ENCODE measurements around the gene SPSB4. TPM values are rescaled to one million over a fixed set of nuclear protein-coding genes. Genes with fewer than 3 reads are reported as not detected.

SPSB4 gene
- total and polyA plus RNA-seq, 2 of the 8 experiments (the other 6 are each of a cell fraction or from before 2014, with no cell fraction given): 15.1 to 17.2 TPM

GRCh38 chr3:141057946-141058800 lies 7.0 kb downstream of the SPSB4 start:
- H3K9ac ChIP-seq (replicated peaks in 1 of 4; ENCODE audit: extremely low read depth in 1 of 4, low read depth in 3 of 4, low read length in 3 of 4): no peak overlapping the region
- H3K79me2 ChIP-seq (ENCODE audit: control insufficient read depth in 1 of 2, insufficient read depth in 2 of 2, low read length in 2 of 2): peaks cover 0 to 35% of the 10 kb centered on the region in 2 experiments; a peak in 2 of 4 replicates
- H3K14ac ChIP-seq (ENCODE audit: insufficient read length): no peak overlapping the region
- H3K4ac ChIP-seq (replicated peaks; ENCODE audit: insufficient read length, low read depth, low read length): no peak overlapping the region
- no peak overlapping the region for H3K27ac ChIP-seq (ENCODE audit: low read depth, low read length)
- H3K4me1 ChIP-seq (replicated peaks in 1 of 4; ENCODE audit: control insufficient read depth in 3 of 4, insufficient read depth in 4 of 4, low read length in 3 of 4): no peaks in the 10 kb centered on the region; a peak in 2 of 7 replicates
- DNase-seq (ENCODE audit: low read depth in 1 of 2, low spot score in 2 of 2): peak in 1 of 2 experiments; percentile 32
- H2AFZ ChIP-seq (ENCODE audit: low read length): no peak overlapping the region
- no peaks in the 10 kb centered on the region for H3K27me3 ChIP-seq (replicated peaks in 1 of 4; ENCODE audit: control insufficient read depth in 3 of 4, extremely low read depth in 1 of 4, insufficient read depth in 3 of 4, low read length in 3 of 4)
- no peak overlapping the region for H2BK120ac ChIP-seq (replicated peaks; ENCODE audit: low read depth, low read length)
- no peak overlapping the region for H3K18ac ChIP-seq (ENCODE audit: extremely low read depth, low read length)
- no peak overlapping the region for H3K56ac ChIP-seq (replicated peaks; ENCODE audit: insufficient read length, low read depth, low read length)
- CTCF ChIA-PET (ENCODE audit: partially characterized antibody): interaction anchor here (1.4 to 2.6 kb wide), 3 partner anchors 9 to 48 kb away, joined by 4 to 12 read pairs (median 5); no protein-coding TSS in a partner anchor
- H2BK15ac ChIP-seq (ENCODE audit: low read length): peak overlapping the region; percentile 5; the same call in 1 of the 2 replicates
- no peak overlapping the region for H3K4me3 ChIP-seq (ENCODE audit: extremely low read depth in 1 of 4, insufficient read depth in 2 of 4, low read depth in 3 of 4, low read length in 4 of 4)
- H4K5ac ChIP-seq (ENCODE audit: insufficient read length, low read depth, low read length): no peak overlapping the region
- no peak overlapping the region for H2AK5ac ChIP-seq (ENCODE audit: low read depth, low read length)
- peaks cover 0 to 7% of the 10 kb centered on the region in 2 experiments for H4K20me1 ChIP-seq (replicated peaks in 1 of 2; ENCODE audit: control insufficient read depth in 1 of 2, insufficient read depth in 2 of 2, low read length in 2 of 2)
- no peaks in the 10 kb centered on the region for H3K36me3 ChIP-seq (ENCODE audit: control insufficient read depth in 2 of 4, insufficient read depth in 4 of 4, low read length in 3 of 4)
- no peak overlapping the region for H2BK12ac ChIP-seq (ENCODE audit: low read depth, low read length)
- 0 out of 4 replicates have a peak, but pooled peaks cover 0 to 2% of the 10 kb centered on the region in 2 experiments for H3K9me3 ChIP-seq (ENCODE audit: insufficient read depth in 2 of 2, low read depth in 1 of 2, low read length in 1 of 2)
- POLR2A ChIA-PET (ENCODE audit: partially characterized antibody): interaction anchor here (1.7 kb wide), 1 partner anchor 9 kb away, joined by 4 read pairs; no protein-coding TSS in a partner anchor
- H3K4me2 ChIP-seq (ENCODE audit: insufficient read depth in 1 of 2, low read depth in 2 of 2, low read length in 2 of 2): no peak overlapping the region
- no peak overlapping the region for H2BK20ac ChIP-seq (ENCODE audit: low read length)
- H4K91ac ChIP-seq (replicated peaks; ENCODE audit: insufficient read length, low read length): no peak overlapping the region
- WGBS, 2 experiments (ENCODE audit: extremely low coverage in 1 of 2, insufficient coverage in 1 of 2, insufficient read length in 1 of 2, insufficient replicate concordance in 2 of 2, low coverage in 1 of 2, low lambda C conversion rate in 2 of 2, missing lambda C conversion rate in 1 of 2): 86% methylated on average over 8 of the region's 8 CpGs; no CpG with 5 or more reads in 1 of the 2 experiments
- H3K79me1 ChIP-seq (ENCODE audit: low read depth, low read length): no peaks in the 10 kb centered on the region; the same call in 1 of the 2 replicates
- H3K23ac ChIP-seq (ENCODE audit: insufficient read length): no peak overlapping the region
- TF ChIP-seq HDAC6 (IDR thresholded peaks at IDR 0.05; ENCODE audit: low read depth, low read length): no peak
- TF ChIP-seq CBX8 (IDR thresholded peaks at IDR 0.05; ENCODE audit: borderline replicate concordance, low read depth, low read length): no peak
- no peak for TF ChIP-seq ZNF274 (IDR thresholded peaks at IDR 0.05; ENCODE audit: borderline replicate concordance, extremely low read depth, low read length)
- no peak for FAIRE-seq
- no peak overlapping the region for H2BK5ac ChIP-seq (ENCODE audit: low read depth, low read length)
- no peaks in the 10 kb centered on the region for H3K23me2 ChIP-seq (ENCODE audit: low read depth, low read length)
- H4K8ac ChIP-seq (ENCODE audit: extremely low read depth, insufficient read depth, low read length): no peak overlapping the region

All from H1 (cell line).